ENCODE measurements around the gene C16orf78.

DNA sequence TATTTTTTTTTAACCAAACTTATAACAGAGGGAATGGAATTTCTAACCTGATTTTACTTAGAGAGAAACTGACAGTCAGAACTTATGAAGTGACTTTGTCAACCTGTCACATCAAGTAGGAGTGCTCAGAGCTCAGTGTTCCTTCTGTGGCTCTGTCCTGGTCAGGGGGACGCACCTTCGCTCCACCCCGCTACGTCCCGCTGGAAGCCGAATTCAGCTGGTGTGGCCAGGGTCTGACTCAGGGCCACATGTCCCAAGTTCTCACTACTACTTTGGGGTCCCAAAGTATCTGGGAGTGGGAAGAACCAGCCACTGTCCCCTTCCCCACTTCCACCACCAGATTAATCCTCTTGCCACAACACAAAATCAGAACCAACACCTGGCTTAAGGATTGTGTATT, 51.4 kb downstream of the C16orf78 start:
- TF ChIP-seq EZH2 (IDR thresholded peaks at IDR 0.05): no peak
- TF ChIP-seq, protein P1, sequence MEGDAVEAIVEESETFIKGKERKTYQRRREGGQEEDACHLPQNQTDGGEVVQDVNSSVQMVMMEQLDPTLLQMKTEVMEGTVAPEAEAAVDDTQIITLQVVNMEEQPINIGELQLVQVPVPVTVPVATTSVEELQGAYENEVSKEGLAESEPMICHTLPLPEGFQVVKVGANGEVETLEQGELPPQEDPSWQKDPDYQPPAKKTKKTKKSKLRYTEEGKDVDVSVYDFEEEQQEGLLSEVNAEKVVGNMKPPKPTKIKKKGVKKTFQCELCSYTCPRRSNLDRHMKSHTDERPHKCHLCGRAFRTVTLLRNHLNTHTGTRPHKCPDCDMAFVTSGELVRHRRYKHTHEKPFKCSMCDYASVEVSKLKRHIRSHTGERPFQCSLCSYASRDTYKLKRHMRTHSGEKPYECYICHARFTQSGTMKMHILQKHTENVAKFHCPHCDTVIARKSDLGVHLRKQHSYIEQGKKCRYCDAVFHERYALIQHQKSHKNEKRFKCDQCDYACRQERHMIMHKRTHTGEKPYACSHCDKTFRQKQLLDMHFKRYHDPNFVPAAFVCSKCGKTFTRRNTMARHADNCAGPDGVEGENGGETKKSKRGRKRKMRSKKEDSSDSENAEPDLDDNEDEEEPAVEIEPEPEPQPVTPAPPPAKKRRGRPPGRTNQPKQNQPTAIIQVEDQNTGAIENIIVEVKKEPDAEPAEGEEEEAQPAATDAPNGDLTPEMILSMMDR (IDR thresholded peaks at IDR 0.05): no peak
- TF ChIP-seq EZH2phosphoT487 (IDR thresholded peaks at IDR 0.05): no peak

Data from neural progenitor cell (in vitro differentiated cells).